NOMO-1 treated with dmso at 0.1 percent for 144 hours (cell line): ENCODE measurements around the gene ZDHHC24.

ENCODE experiments used
- DNase-seq: peaks from one replicate; lab custom pipeline; 2025; ENCODE audit not compliant: unreplicated experiment; lab: John Stamatoyannopoulos, UW

The ZDHHC24 gene

DNA sequence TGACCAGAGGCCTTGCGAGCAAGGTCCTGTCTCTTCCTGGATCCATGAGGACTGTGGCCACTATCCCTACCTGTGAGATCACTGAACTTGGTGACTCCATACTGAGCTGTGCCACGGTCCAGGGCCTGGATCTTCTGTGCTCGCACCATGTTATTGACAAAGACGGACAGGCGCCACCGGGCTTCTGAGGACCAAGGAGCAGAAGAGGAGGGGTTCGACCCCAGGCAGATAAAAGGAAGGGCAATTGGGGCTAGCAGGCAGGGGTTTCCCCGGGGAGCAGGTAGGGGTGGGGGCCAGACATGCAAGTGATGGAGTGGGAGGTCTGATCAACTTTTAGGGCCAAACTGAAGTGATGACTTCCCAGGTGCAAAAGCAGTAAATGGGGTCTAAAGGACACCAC, 20.4 kb upstream of the ZDHHC24 start:
- DNase-seq = no peak

DNA sequence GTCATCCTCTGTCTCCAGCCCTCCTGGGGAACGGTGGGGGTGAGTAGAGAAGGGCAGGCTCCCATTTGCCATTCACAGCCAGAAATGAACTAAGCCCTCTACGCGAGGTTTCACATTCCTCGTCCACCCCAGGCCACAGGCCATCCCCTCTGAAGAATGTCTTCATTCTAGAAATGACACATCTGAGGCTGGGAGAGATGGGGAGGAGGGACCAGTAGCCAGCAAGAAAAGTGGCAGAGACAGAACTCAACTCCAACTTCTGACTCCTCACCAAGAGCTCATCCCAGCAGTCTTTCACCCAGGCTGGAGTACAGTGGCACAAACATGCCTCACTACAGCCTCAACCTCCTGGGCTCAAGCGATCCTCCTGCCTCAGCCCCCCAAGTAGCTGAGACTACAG, 19.1 kb upstream of the ZDHHC24 start:
- DNase-seq = no peak

DNA sequence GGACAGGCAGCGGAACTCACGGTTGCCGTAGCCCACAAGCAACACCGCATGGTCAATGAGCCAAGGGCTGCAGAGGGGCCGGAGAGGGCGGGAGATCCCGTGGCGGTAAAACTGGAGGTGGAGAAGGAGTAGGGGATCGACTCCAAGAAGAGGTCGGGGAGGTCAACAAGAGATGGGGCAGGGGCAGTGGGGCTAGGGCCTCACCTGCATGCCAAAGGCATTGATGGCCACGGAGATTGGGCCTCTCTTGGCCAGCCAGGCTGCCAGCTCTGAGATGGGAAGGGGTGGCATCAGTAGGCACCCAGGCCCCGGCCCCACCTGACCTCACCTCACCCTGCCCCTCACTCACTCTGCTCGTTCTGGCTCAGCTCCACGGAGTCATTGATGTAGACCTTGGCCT, 18.7 kb upstream of the ZDHHC24 start:
- DNase-seq = no peak

- no peak for DNase-seq
Measured at GRCh38 chr11:66563832-66564231, 18.0 kb upstream of the ZDHHC24 start.

DNA sequence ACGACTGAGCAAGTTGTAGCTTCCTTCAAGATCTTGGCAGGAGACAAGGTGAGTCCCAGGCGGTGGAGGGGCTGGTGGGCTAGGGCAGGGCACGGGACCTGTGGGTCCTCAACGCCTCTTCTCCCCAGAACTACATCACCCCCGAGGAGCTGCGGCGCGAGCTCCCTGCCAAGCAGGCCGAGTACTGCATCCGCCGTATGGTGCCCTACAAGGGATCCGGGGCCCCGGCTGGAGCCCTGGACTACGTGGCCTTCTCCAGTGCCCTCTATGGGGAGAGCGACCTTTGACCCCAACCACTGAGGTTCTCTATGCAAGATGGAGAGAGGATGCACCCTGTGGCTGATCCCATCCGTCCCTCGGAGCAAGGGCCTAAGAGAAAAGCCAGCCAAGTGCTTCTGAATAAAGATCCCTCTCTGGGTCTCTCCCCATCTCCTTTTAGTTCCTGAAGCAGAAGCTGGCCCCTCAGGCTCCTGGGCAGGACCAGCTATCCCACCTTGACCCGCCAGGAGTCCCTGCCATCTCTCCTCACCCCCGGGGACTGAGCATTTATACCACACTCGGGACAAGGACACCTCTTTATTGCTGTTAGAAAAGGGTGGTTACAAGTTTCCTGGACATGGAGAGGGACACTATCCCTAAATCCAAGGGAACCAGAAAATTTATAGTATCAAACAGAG, 17.2 kb upstream of the ZDHHC24 start:
- DNase-seq = no peak

- DNase-seq = no peak
Measured at GRCh38 chr11:66562275-66562674, 16.4 kb upstream of the ZDHHC24 start.

- DNase-seq = no peak
Measured at GRCh38 chr11:66561975-66562248, 16.1 kb upstream of the ZDHHC24 start.

DNA sequence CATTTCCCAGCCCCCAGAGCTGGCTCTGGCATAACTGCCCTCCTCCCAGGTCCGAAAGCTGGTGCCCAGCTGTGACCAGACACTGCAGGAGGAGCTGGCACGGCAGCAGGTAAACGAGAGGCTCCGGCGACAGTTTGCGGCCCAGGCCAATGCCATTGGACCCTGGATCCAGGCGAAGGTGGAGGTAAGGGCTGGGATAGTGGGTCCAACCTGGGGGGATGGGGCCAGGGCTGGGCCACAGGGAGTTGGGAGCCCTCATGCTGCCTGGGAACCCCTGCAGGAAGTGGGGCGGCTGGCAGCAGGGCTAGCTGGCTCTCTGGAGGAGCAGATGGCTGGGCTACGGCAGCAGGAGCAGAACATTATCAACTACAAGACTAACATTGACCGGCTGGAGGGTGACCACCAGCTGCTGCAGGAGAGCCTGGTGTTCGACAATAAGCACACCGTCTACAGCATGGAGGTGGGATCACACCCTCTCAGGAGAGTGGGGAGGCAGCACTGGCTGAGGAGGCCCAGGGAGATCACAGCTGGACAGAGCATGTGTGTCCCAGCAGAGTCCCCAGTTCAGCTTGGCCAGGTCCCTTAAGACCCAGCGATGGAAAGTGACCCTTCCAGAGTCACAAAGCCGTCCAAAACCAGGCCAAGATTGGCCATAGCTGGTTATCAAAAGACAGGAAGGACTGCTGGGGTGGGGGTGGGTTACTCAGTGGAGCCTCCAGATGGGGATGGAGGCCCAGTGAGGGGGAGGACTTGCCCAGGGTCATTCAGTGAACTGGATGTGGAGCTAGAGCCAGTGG, 15.5 kb upstream of the ZDHHC24 start:
- DNase-seq = no peak

GRCh38 chr11:66559866-66560676, 14.2 kb upstream of the ZDHHC24 start:
- no peak for DNase-seq

- no peak for DNase-seq
Measured at GRCh38 chr11:66559142-66559865, 13.5 kb upstream of the ZDHHC24 start.

DNA sequence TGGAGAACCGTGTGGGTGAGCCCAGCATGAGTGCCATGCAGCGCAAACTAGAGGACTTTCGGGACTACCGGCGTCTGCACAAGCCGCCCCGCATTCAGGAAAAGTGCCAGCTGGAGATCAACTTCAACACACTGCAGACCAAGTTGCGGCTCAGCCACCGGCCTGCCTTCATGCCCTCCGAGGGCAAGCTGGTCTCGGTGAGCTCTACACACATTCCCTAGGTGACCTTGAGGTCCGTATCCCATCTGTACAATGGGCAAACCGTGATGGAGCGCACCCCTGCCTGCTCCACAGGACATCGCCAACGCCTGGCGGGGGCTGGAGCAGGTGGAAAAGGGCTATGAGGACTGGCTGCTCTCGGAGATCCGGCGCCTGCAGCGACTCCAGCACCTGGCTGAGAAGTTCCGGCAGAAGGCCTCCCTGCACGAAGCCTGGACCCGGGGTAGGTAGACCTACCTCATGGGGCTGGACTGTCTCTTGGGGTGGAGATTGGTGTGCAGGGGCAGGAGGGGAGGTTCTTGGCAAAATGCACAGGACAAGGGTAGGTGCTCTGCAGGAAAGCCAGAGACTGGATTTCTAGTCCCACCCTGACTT, 12.0 kb upstream of the ZDHHC24 start:
- no peak for DNase-seq

GRCh38 chr11:66556086-66556485, 10.2 kb upstream of the ZDHHC24 start:
- no peak for DNase-seq

DNA sequence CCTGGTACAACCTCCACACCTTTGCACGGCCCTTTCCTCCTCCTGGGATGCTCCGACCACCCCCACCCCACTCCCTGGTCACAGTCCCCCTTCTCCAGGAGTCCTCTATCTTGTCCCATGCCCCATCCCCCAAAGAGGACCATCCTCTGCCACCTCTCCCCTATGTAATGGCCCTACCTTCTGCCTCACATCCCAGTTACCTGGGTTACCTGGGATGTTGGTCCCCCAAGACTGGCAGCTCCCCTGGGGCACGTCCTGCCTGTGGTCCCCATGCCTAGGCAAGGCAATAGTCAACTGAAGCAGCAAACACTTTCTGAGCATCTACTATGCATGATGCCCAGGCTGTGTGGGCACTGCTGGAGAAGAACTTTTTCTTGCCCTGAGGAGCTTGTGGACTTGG, 9.6 kb upstream of the ZDHHC24 start:
- DNase-seq = no peak

DNA sequence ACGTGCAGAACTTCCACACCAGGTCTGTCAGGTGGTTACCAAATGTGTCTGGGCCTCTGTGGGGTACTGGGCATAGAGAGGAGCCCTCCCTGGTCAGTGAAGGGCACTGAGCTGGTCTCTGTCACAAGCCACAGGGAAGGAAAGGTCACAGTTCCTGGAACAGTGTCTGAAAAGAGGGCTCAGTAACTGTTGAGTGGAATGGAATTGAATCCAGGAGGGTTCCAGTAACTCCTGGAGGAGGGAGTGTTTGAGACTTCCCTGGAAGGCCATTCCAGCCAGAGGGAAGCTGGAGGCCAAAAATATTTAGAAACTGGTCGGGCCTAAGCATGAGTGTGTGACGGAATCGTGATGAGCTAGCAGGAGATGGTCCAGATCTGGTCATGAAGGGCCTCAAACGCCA, 8.8 kb upstream of the ZDHHC24 start:
- no peak for DNase-seq

- no peak for DNase-seq
Measured at GRCh38 chr11:66550887-66551286, 5.0 kb upstream of the ZDHHC24 start.

DNA sequence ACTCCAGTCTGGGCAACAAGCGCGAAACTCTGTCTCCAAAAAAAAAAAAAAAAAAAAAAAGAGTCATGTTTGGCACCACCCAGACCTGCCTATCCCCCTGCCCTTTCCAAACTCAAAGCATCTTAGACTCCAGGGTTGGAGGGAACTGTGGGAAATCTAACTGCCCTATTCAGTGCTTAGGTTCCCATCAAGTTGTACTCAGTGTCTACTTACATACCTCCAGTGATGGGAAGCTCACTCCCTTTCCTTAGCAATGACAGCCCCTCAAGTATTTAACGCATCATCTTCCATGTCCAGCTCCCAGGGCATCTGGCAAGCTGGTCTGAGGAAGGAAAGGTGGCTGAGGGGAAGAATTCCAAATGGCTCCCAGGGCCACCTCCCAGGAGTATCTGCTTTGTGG, 3.8 kb upstream of the ZDHHC24 start:
- DNase-seq = no peak

DNA sequence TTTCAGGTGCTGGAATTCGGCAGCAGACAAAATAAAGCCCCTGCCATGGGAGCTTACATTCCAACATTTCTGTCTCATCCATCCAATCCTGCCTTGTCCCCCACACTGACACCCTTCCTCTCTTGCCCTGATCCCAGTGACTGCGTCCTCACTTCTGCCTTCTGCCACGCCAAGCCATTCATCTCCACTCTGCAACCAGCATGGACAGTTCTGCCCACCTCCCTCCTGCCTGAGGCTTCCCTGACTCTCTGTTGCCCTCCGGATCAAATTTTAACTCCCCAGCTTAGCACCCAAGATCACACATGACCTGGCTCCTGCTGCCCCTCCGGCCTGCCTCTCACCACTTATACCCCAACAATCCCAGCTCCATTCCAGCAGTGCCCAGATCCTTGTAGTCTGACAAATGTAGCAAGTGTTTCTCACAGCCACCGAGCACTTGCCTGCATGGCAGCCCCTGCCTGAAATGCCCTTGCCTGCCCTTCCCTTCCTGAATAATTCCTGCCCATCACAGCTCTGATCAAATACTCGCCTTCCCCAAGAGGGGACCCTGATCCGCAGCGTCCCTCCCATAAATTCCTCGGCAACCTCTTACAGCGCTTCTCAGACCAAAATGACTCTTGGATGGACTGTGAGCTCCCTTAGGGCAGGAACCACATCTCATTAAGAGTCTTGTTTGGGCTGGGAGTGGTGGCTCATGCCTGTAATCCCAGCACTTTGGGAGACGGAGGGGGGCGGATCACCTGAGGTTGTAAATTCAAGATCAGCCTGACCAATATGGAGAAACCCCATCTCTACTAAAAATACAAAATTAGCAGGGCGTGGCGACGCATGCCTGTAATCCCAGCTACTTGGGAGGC, 3.2 kb upstream of the ZDHHC24 start:
- DNase-seq = no peak

DNA sequence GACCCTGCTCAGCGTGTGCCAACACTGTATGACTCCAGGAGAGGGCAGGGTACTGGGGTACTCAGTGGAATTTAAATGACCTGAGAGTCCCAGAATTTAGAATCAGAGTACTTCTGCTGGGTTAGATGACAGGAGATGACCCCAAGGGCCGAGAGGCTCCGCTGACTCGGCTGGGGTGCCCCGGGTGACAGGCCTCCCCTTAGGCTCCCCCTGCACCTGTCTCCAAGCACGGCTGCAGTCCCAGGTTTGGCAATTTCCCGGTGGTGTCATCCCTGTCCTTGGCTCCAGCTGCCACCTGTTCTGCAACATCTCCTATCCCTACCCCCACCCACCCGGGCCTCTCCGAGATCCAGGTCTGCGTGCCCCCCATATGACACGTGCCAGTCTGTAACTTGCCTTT, 2.2 kb upstream of the ZDHHC24 start:
- no peak for DNase-seq

- DNase-seq = no peak
Measured at GRCh38 chr11:66547662-66548009, 1.8 kb upstream of the ZDHHC24 start.

DNA sequence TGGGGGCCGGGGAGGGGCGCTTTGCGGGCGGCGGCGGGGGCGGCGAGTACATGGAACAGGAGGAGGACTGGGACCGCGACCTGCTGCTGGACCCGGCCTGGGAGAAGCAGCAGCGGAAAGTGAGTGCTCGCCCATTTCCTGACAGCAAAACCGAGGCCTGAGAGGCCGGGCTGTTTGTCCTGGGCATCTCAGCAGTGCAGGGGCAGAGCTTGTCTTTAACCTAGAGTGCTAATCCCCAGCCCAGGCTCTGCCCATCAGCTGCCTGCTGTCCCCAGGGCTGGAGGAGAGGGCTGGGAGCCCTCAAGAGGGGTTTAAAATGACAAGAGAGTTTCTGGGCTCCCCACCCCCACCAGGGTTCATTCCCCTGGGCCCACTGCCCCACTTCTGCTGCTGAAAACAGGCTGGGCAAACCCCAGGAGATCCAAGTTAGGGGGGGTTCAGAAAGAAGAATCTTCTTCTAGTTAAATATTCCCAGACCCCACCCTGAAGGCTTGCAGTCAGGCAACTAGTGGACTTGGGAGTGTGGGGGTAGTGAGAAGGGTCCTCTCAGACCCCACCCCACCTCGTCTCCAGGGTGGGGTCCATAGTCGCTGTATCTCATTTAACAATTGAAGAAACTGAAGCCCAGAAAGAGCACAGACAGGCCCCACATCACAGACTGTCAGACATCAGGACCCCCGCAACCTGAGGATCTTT, 1.3 kb upstream of the ZDHHC24 start:
- no peak for DNase-seq
